CD4-positive, alpha-beta T cell treated with Interleukin-12 subunit alpha and Interleukin-12 subunit beta, for 1 hour (primary cell): Measurements from ENCODE around the gene GRAMD1C.

Experiments
- DNase-seq: peaks from one replicate; pipeline ENCODE4 v3.0.0-alpha.2; 2020

GRAMD1C gene

GRCh38 chr3:113953677-113954076 is 115.1 kb downstream of the GRAMD1C start:
- DNase-seq: no peak

GRCh38 chr3:113954091-113954685 is 115.6 kb downstream of the GRAMD1C start:
- no peak for DNase-seq

GRCh38 chr3:113963879-113964278 is 125.3 kb downstream of the GRAMD1C start:
- no peak for DNase-seq

DNA sequence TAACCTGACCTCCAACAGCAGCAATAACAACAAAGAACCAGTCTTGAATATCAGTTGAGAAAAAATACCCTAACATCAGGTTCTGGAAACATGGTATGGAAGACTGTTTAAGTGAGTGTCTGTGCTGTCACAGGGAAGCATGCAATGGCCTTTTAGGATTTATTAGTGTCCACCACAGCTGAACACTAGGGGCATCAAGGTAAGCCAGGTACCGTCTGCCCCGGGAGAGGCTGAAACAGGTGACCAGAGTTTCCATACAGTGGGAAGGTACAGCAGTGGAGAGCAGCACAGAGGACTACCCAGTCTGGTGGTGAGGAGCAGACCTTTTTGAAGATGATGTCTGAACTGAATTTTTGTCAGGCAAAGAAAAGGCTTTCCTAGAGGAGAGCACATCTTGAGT is 127.6 kb downstream of the GRAMD1C start:
- DNase-seq: no peak

DNA sequence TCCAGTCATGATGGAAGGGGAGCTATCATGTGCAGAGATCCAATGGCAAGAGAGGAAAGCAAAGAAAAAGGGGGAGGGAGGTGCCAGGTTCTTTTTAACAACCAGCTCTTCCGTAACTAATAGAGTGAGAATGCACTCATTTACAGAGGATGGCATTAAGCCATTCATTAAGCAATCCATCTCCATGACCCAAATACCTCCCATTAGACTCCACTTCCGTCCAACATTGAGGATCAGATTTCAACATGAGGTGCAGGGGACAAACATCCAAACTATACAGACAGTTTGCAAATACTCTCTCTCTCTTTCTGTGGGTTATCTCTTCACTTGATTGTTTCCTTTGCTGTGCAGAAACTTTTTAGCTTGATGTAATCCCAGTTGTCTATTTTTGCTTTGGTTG is 130.4 kb downstream of the GRAMD1C start:
- no peak for DNase-seq

DNA sequence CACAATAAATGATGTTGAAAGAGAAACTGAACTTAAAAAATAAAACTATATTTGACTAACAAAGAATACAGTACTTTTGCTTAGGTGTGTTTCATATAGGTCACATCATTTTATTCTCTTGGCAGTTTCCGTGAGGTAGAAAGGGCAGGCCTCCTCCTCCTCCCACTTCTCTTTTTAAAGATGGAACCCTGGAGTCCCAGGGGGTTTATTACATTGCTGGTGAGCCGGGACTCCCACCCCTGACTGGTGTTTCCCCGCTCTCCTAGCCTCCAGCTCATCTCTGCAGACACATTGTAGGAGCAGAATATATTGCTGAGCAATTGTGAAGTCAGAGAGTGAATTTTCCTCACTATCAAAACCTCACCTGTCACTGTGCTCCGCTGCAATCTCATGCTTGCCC is 139.2 kb downstream of the GRAMD1C start:
- DNase-seq: no peak

- DNase-seq: no peak
Measured at GRCh38 chr3:113979916-113980315, 141.3 kb downstream of the GRAMD1C start.

DNA sequence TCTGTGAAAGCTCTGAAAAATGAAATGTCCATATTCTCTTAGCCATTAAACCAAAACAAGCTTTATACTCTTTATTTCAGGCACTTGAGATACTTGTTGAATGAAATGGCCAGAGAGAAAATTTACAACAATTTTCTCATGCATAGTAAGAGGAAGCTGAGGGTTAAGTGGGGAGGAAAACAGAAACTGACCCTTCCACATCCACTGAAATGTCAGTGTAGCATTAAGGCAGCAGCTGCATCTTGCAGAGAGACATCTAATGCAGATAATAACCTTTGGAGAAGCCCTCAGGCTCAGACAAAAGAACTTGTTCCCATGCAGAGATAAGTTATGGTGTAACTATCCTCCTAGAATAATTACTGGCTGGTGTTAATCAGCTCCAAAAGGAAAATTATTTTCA is 143.2 kb downstream of the GRAMD1C start:
- no peak for DNase-seq

DNA sequence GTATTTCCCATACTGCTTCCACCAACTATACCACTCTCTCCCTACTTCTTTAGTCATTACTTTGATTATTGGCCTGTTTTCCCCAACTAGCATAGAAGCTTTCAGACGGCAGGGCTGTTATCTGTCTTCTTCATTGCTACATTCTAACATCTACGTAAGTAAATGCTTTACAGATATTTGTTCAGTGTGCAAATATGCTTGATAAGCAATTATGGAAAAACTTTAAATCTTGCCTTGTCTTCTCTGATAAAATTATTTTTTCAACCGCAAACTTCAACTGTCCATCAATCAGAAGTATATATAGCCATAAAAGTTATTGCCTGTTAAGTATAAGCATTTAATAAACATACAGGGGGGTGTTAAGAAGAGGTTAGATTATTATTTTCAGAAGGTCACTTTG is 145.0 kb downstream of the GRAMD1C start:
- no peak for DNase-seq

- DNase-seq: peak; percentile 23
Measured at GRCh38 chr3:113985541-113985940, 147.0 kb downstream of the GRAMD1C start.
